Glutamatergic neuron (in vitro differentiated cells): ENCODE measurements around the gene IP6K1. TPM values are rescaled to one million over a fixed set of nuclear protein-coding genes. Genes with fewer than 3 reads are reported as not detected.
"Not testable (repeated sequence)": the region's sequence is repeated elsewhere in the genome, so short reads cannot be mapped to it uniquely, and the experiment has no call there.

Source experiments
- DNase-seq: peaks from one replicate; pipeline ENCODE4 v3.0.0; 2022
- H3K27ac Mint-ChIP-seq: one replicate; pipeline ENCODE4 v1.8.0; 2020; ENCODE audit warnings: mild to moderate bottlenecking, mixed read lengths, inconsistent platforms; ENCODE audit not compliant: unreplicated experiment
- H3K27me3 Mint-ChIP-seq: one replicate; pipeline ENCODE4 v1.8.0; 2020; ENCODE audit warnings: mild to moderate bottlenecking, moderate library complexity, mixed read lengths, inconsistent platforms; ENCODE audit not compliant: unreplicated experiment
- H3K36me3 Mint-ChIP-seq: one replicate; pipeline ENCODE4 v1.8.0; 2020; ENCODE audit warnings: mild to moderate bottlenecking, mixed read lengths, inconsistent platforms; ENCODE audit not compliant: unreplicated experiment
- H3K4me1 Mint-ChIP-seq: one replicate; pipeline ENCODE4 v1.8.0; 2020; ENCODE audit warnings: mild to moderate bottlenecking, low read depth, mixed read lengths, inconsistent platforms; ENCODE audit not compliant: unreplicated experiment
- H3K4me3 Mint-ChIP-seq: one replicate; pipeline ENCODE4 v1.8.0; 2020; ENCODE audit warnings: mild to moderate bottlenecking, mixed read lengths, inconsistent platforms; ENCODE audit not compliant: unreplicated experiment
- H3K9me3 Mint-ChIP-seq: one replicate; pipeline ENCODE4 v1.8.0; 2020; ENCODE audit warnings: mild to moderate bottlenecking, moderate library complexity, mixed read lengths, inconsistent platforms; ENCODE audit not compliant: unreplicated experiment
- CTCF ChIP-seq: fragments of 200-600 bp; sonication (generic); IDR thresholded peaks from one replicate; pipeline ENCODE4 v1.5.0; 2021; ENCODE audit not compliant: partially characterized antibody, unreplicated experiment
- total RNA-seq: library from RNA; stranded (reverse); fragmentation: NEBNext Ultra II Directional; extraction: Animal tissue kit (Norgen Biotek cat#: 25700); gene quantifications from one replicate; pipeline ENCODE4 v1.2.1, GENCODE V29; 2021; ENCODE audit not compliant: unreplicated experiment

IP6K1 gene
- total RNA-seq, 1 donor from 2014 or later = 44.6 TPM

- Mint-ChIP-seq H3K36me3 (no peaks in the 10 kb centered on the region), H3K4me1 (no peaks in the 10 kb centered on the region), H3K27ac (no peak overlapping the region), H3K9me3 (no peaks in the 10 kb centered on the region), H3K27me3 (peaks cover 5% of the 10 kb centered on the region), H3K4me3 (no peak overlapping the region)
- no peak for DNase-seq
- no peak for TF ChIP-seq CTCF
Observed at GRCh38 chr3:49699281-49699979, 86.9 kb downstream of the IP6K1 start.

GRCh38 chr3:49695350-49696015 lies 90.9 kb downstream of the IP6K1 start:
- H3K27ac Mint-ChIP-seq, H3K4me3 Mint-ChIP-seq, H3K4me1 Mint-ChIP-seq: not testable (repeated sequence)

GRCh38 chr3:49694409-49695070 lies 91.8 kb downstream of the IP6K1 start:
- not testable (repeated sequence) for H3K27me3 Mint-ChIP-seq, H3K9me3 Mint-ChIP-seq, H3K36me3 Mint-ChIP-seq, H3K4me1 Mint-ChIP-seq, H3K27ac Mint-ChIP-seq, DNase-seq, H3K4me3 Mint-ChIP-seq

More at GRCh38 chr3:49695350-49696015, 90.9 kb downstream of the IP6K1 start:
- not testable (repeated sequence) for H3K36me3 Mint-ChIP-seq, H3K9me3 Mint-ChIP-seq, H3K27me3 Mint-ChIP-seq, DNase-seq

- not testable (repeated sequence) for H3K4me3 Mint-ChIP-seq, H3K4me1 Mint-ChIP-seq, DNase-seq, H3K36me3 Mint-ChIP-seq, H3K9me3 Mint-ChIP-seq, H3K27ac Mint-ChIP-seq
- peaks cover 11% of the 10 kb centered on the region for H3K27me3 Mint-ChIP-seq
Observed at GRCh38 chr3:49691481-49691880, 94.9 kb downstream of the IP6K1 start.

GRCh38 chr3:49690856-49691255 lies 95.5 kb downstream of the IP6K1 start:
- H3K27ac Mint-ChIP-seq, DNase-seq, H3K36me3 Mint-ChIP-seq, H3K9me3 Mint-ChIP-seq, H3K4me1 Mint-ChIP-seq: not testable (repeated sequence)
- Mint-ChIP-seq H3K27me3 (peaks cover 11% of the 10 kb centered on the region), H3K4me3 (peak overlapping the region; percentile 57)

GRCh38 chr3:49689908-49690624 lies 96.3 kb downstream of the IP6K1 start:
- DNase-seq, H3K9me3 Mint-ChIP-seq: not testable (repeated sequence)

More at GRCh38 chr3:49689908-49690624, 96.3 kb downstream of the IP6K1 start:
- Mint-ChIP-seq H3K27ac (peak overlapping the region; percentile 85), H3K27me3 (peaks cover 14% of the 10 kb centered on the region), H3K4me3 (peak overlapping the region; percentile 100)
- H3K4me1 Mint-ChIP-seq, H3K36me3 Mint-ChIP-seq: not testable (repeated sequence)
